HG03558 (cell line): ENCODE data around the gene IFNA16.
"Not testable (repeated sequence)": the region's sequence is repeated elsewhere in the genome, so short reads cannot be mapped to it uniquely, and the experiment has no call there.

Experiments
- ATAC-seq: cut with Tn5 transposase; IDR thresholded peaks from one replicate; pipeline ENCODE4 v1.9.1; 2021; ENCODE audit warnings: moderate number of reproducible peaks; ENCODE audit not compliant: unreplicated experiment; ENCODE audit errors: extremely low read depth

IFNA16 gene

DNA sequence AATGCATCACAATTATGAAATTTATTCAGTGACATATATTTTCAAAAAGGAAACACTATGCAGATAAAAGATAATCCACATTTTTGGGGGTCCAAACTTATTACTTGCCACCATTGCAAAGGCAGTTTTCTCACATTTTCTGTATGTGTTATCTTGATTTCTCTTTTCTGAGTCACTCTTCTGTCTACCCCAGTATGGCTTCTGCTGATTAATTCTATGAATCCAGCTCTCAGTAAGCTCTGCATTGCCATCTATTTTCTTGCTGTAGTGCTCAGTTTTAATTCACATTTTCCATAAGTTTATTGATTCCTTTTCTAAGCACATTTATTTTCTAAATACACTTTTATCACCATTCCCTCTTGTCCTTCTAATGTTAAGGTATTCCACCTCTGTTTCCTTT is 11.9 kb downstream of the IFNA16 start:
- ATAC-seq: no peak

DNA sequence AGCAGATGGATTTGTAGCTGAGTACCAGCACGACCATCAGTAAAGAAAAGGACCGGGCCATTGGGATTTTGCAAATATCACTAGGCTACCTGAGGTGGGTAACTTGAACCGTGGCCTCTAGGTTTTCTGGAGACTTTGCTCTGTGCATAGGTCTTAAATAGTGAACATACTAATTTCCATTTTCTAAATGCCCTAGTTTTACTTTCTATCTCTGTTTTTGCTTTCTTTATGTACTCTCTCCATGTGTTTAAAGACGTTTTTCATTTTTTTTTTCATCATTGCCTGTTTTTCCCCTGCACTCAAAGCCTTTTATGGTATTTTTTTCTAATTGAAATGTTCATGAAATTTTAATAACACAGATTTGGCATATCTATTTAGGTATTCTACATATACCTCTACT is 15.0 kb downstream of the IFNA16 start, which contains the start of gene IFNA7:
Gene IFNA7, minus strand, starts transcription at position 101 of the 400 bp plus-strand sequence. Its CDS starts 40 bp downstream, at position 61.
- not testable (repeated sequence) for ATAC-seq

GRCh38 chr9:21194867-21195776 is 22.0 kb downstream of the IFNA16 start:
- ATAC-seq: peak; percentile 87

DNA sequence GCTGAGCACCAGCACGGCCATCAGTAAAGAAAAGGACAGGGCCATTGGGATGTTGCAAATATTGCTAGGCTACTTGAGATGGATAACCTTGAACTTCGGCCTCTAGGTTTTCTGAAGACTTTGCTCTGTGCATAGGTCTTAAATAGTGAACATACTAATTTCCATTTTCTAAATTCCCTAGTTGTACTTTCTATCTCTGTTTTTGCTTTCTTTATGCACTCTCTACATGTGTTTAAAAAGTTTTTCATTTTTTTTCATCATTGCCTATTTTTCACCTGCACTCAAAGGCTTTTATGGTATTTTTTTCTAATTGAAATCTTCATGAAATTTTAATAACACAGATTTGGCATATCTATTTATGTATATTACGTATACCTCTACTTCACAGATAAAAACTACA is 29.6 kb downstream of the IFNA16 start, which contains the start of gene IFNA4:
Gene IFNA4, minus strand, starts transcription at position 101 of the 400 bp plus-strand sequence. Its CDS starts 56 bp downstream, at position 45.
- ATAC-seq: not testable (repeated sequence)

- ATAC-seq: peak; percentile 74
Observed at GRCh38 chr9:21182810-21183736, 34.0 kb downstream of the IFNA16 start.

GRCh38 chr9:21174671-21175070 is 42.4 kb downstream of the IFNA16 start:
- ATAC-seq: no peak

DNA sequence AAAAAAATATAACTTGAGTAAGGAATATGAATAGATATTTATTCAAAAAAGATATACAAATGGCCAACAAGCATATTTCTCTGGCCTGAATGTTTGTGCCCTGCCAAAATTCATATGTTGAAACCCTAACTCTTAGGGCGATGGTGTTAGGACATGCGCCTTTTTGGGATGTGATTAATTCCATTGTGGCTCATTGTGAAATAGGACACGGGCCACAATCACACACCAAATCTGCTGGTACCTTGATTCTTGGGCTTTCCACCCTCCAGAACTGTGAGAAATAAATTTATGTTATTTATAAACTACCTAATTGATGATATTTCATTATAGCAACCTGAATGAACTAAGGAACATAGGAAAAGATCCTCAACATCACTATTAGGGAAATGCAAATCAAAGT is 45.0 kb downstream of the IFNA16 start:
- no peak for ATAC-seq

- ATAC-seq: no peak
Observed at GRCh38 chr9:21171351-21171750, 45.8 kb downstream of the IFNA16 start.

DNA sequence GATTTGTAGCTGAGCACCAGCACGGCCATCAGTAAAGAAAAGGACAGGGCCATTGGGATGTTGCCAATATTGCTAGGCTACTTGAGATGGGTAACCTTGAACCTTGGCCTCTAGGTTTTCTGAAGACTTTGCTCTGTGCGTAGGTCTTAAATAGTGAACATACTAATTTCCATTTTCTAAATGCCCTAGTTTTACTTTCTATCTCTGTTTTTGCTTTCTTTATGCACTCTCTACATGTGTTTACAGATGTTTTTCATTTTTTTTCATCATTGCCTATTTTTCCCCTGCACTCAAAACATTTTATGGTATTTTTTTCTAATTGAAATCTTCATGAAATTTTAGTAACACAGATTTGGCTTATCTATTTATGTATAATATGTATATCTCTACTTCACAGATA is 50.6 kb downstream of the IFNA16 start, which contains the start of gene IFNA21:
Gene IFNA21, minus strand, starts transcription at position 101 of the 400 bp plus-strand sequence. Its CDS starts 48 bp downstream, at position 53.
- ATAC-seq: not testable (repeated sequence)
